SK-N-SH (cell line): ENCODE measurements around the gene PEF1.
A peak's percentile ranks its signal among the peaks of the same experiment; 100 is the strongest.

Experiments
- CHD2 ChIP-seq: fragments of 150-350 bp; IDR thresholded peaks from 2 replicates; pipeline ENCODE4 v1.6.1; 2018; ENCODE audit warnings: low read length; ENCODE audit not compliant: partially characterized antibody
- CTCF ChIP-seq: fragments of 200-600 bp; sonication (generic); IDR thresholded peaks from 2 replicates; pipeline ENCODE4 v1.6.1; 2017; ENCODE audit warnings: antibody characterized with exemption, mild to moderate bottlenecking, moderate library complexity
- GATA2 ChIP-seq: sonication (generic); formaldehyde crosslinking; IDR thresholded peaks from 2 replicates; pipeline ENCODE4 v1.5.0; 2020; ENCODE audit warnings: mild to moderate bottlenecking, missing genetic modification reagents
- JUND ChIP-seq: IDR thresholded peaks from 2 replicates; pipeline ENCODE4 v1.4.0; 2012
- POLR2AphosphoS5 ChIP-seq: IDR thresholded peaks from 2 replicates; pipeline ENCODE4 v1.6.1; 2012; ENCODE audit warnings: low read depth, low read length
- TAF1 ChIP-seq: IDR thresholded peaks from 2 replicates; pipeline ENCODE4 v1.6.1; 2012; ENCODE audit warnings: low read depth, mild to moderate bottlenecking, low read length, moderate library complexity, borderline replicate concordance
- TF ChIP-seq, protein P1 (sequence below): fragments of 150-350 bp; IDR thresholded peaks from 2 replicates; pipeline ENCODE4 v1.6.1; 2017; ENCODE audit warnings: antibody characterized with exemption, low read length, low read depth, borderline replicate concordance

- TF ChIP-seq CTCF (no peak), POLR2AphosphoS5 (no peak; the same call in 1 of the 2 replicates), GATA2 (CRISPR knock-in tag) (peak; percentile 99), JUND (no peak), TAF1 (no peak), CHD2 (peak; percentile 81)
- TF ChIP-seq, protein P1, sequence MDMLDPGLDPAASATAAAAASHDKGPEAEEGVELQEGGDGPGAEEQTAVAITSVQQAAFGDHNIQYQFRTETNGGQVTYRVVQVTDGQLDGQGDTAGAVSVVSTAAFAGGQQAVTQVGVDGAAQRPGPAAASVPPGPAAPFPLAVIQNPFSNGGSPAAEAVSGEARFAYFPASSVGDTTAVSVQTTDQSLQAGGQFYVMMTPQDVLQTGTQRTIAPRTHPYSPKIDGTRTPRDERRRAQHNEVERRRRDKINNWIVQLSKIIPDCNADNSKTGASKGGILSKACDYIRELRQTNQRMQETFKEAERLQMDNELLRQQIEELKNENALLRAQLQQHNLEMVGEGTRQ: no peak
Observed at GRCh38 chr1:31628931-31629556, 15.6 kb downstream of the PEF1 start.
